Measurements from ENCODE around the gene RAD51C. TPM values are rescaled to one million over a fixed set of nuclear protein-coding genes. Genes with fewer than 3 reads are reported as not detected.
"Not testable (repeated sequence)": the region's sequence is repeated elsewhere in the genome, so short reads cannot be mapped to it uniquely, and the experiment has no call there.

The RAD51C gene
- total RNA-seq, 2 experiments from 2014 or later, result 85.4 to 87.2 TPM

GRCh38 chr17:58665946-58666857 lies 26.2 kb upstream of the RAD51C start:
- Mint-ChIP-seq H3K4me1 (peaks cover 9% of the 10 kb centered on the region), H3K36me3 (ENCODE audit: low read depth) (no peaks in the 10 kb centered on the region), H3K27ac (no peak overlapping the region), H3K4me3 (peak overlapping the region; percentile 36), H3K9me3 (ENCODE audit: low read depth) (no peaks in the 10 kb centered on the region), H3K27me3 (peaks cover 2% of the 10 kb centered on the region)
- DNase-seq, result no peak
- ATAC-seq, result peak; percentile 9
- ChIA-PET CTCF (no interaction called here), POLR2A (interaction anchor here (1.0 to 2.9 kb wide), 2 partner anchors 8 to 35 kb away, joined by 5 to 10 read pairs; no protein-coding TSS in a partner anchor)
- intact Hi-C loops (cut with DNase I, micrococcal nuclease), result no loop called here

- Mint-ChIP-seq H3K4me1 (peaks cover 9% of the 10 kb centered on the region), H3K36me3 (ENCODE audit: low read depth) (no peaks in the 10 kb centered on the region), H3K27me3 (peaks cover 2% of the 10 kb centered on the region), H3K27ac (no peak overlapping the region), H3K4me3 (peak overlapping the region; percentile 36), H3K9me3 (ENCODE audit: low read depth) (no peaks in the 10 kb centered on the region)
- ChIA-PET CTCF (interaction anchor here (0.7 kb wide), 1 partner anchor 322 kb away, joined by 3 read pairs; no protein-coding TSS in a partner anchor), POLR2A (interaction anchor here (1.0 to 2.9 kb wide), 2 partner anchors 9 to 35 kb away, joined by 5 to 10 read pairs; no protein-coding TSS in a partner anchor)
- peak; percentile 70 for DNase-seq
- intact Hi-C loops (cut with DNase I, micrococcal nuclease), result no loop called here
- peak; percentile 61 for ATAC-seq
Observed at GRCh38 chr17:58666858-58667267, 25.5 kb upstream of the RAD51C start.

GRCh38 chr17:58667934-58668597 lies 24.3 kb upstream of the RAD51C start:
- no peaks in the 10 kb centered on the region for H3K36me3 Mint-ChIP-seq (ENCODE audit: low read depth)
- intact Hi-C loops (cut with DNase I, micrococcal nuclease), result no loop called here
- ChIA-PET CTCF (no interaction called here), POLR2A (interaction anchor here (0.6 kb wide), 1 partner anchor 655 kb away, joined by 4 read pairs; no protein-coding TSS in a partner anchor)
- H3K9me3 Mint-ChIP-seq (ENCODE audit: low read depth), result no peaks in the 10 kb centered on the region
- H3K27ac Mint-ChIP-seq, result no peak overlapping the region
- no peak for ATAC-seq
- peaks cover 2% of the 10 kb centered on the region for H3K27me3 Mint-ChIP-seq
- no peak for DNase-seq
- H3K4me3 Mint-ChIP-seq, result no peak overlapping the region
- peaks cover 9% of the 10 kb centered on the region for H3K4me1 Mint-ChIP-seq

- Mint-ChIP-seq H3K4me3 (no peak overlapping the region), H3K36me3 (ENCODE audit: low read depth) (no peaks in the 10 kb centered on the region), H3K9me3 (ENCODE audit: low read depth) (no peaks in the 10 kb centered on the region), H3K27ac (no peak overlapping the region), H3K4me1 (peaks cover 9% of the 10 kb centered on the region), H3K27me3 (peaks cover 2% of the 10 kb centered on the region)
- ATAC-seq (no peak), DNase-seq (no peak)
- POLR2A ChIA-PET, result no interaction called here
- CTCF ChIA-PET, result no interaction called here
- intact Hi-C loops (cut with DNase I, micrococcal nuclease), result no loop called here
Observed at GRCh38 chr17:58668598-58668935, 23.8 kb upstream of the RAD51C start.

GRCh38 chr17:58669853-58670252 lies 22.5 kb upstream of the RAD51C start:
- Mint-ChIP-seq H3K4me3 (no peak overlapping the region), H3K4me1 (peaks cover 9% of the 10 kb centered on the region), H3K9me3 (ENCODE audit: low read depth) (no peaks in the 10 kb centered on the region), H3K27me3 (peaks cover 2% of the 10 kb centered on the region), H3K27ac (no peak overlapping the region), H3K36me3 (ENCODE audit: low read depth) (no peaks in the 10 kb centered on the region)
- CTCF ChIA-PET, result interaction anchor here (0.5 kb wide), 1 partner anchor 954 kb away, joined by 3 read pairs; no protein-coding TSS in a partner anchor
- intact Hi-C loops (cut with DNase I, micrococcal nuclease), result no loop called here
- POLR2A ChIA-PET, result interaction anchor here (0.5 to 0.6 kb wide), 2 partner anchors 118 to 320 kb away, joined by 4 read pairs; no protein-coding TSS in a partner anchor
- no peak for ATAC-seq
- DNase-seq, result no peak

- Mint-ChIP-seq H3K4me3 (no peak overlapping the region), H3K36me3 (ENCODE audit: low read depth) (no peaks in the 10 kb centered on the region), H3K9me3 (ENCODE audit: low read depth) (no peaks in the 10 kb centered on the region), H3K4me1 (peaks cover 2% of the 10 kb centered on the region), H3K27ac (no peak overlapping the region), H3K27me3 (no peaks in the 10 kb centered on the region)
- intact Hi-C loops (cut with DNase I, micrococcal nuclease), result no loop called here
- DNase-seq (no peak), ATAC-seq (no peak)
- ChIA-PET CTCF (no interaction called here), POLR2A (interaction anchor here (1.0 kb wide), 1 partner anchor 14 kb away, joined by 5 read pairs; no protein-coding TSS in a partner anchor)
Observed at GRCh38 chr17:58671969-58672368, 20.4 kb upstream of the RAD51C start.

- intact Hi-C loops (cut with DNase I, micrococcal nuclease), result no loop called here
- CTCF ChIA-PET, result no interaction called here
- POLR2A ChIA-PET, result interaction anchor here (0.6 kb wide), 1 partner anchor 19 kb away, joined by 3 read pairs; no protein-coding TSS in a partner anchor
Observed at GRCh38 chr17:58677194-58677880, 15.1 kb upstream of the RAD51C start.

GRCh38 chr17:58678287-58678686 lies 14.1 kb upstream of the RAD51C start:
- H3K27me3 Mint-ChIP-seq, CTCF ChIA-PET: not testable (repeated sequence)

More at GRCh38 chr17:58677194-58677880, 15.1 kb upstream of the RAD51C start:
- Mint-ChIP-seq H3K4me1 (no peaks in the 10 kb centered on the region), H3K27ac (no peak overlapping the region), H3K9me3 (ENCODE audit: low read depth) (no peaks in the 10 kb centered on the region), H3K36me3 (ENCODE audit: low read depth) (no peaks in the 10 kb centered on the region), H3K4me3 (no peak overlapping the region), H3K27me3 (peaks cover 4% of the 10 kb centered on the region)
- DNase-seq (no peak), ATAC-seq (no peak)

GRCh38 chr17:58679263-58680037 lies 13.0 kb upstream of the RAD51C start:
- ATAC-seq, result peak; percentile 33
- ChIA-PET CTCF (no interaction called here), POLR2A (interaction anchor here (0.9 to 1.0 kb wide), 2 partner anchors 21 to 49 kb away, joined by 4 to 6 read pairs; no protein-coding TSS in a partner anchor)
- intact Hi-C loops (cut with DNase I, micrococcal nuclease), result no loop called here
- Mint-ChIP-seq H3K4me1 (no peaks in the 10 kb centered on the region), H3K4me3 (no peak overlapping the region), H3K27me3 (peaks cover 4% of the 10 kb centered on the region), H3K9me3 (ENCODE audit: low read depth) (no peaks in the 10 kb centered on the region), H3K27ac (no peak overlapping the region), H3K36me3 (ENCODE audit: low read depth) (no peaks in the 10 kb centered on the region)
- no peak for DNase-seq

More at GRCh38 chr17:58678287-58678686, 14.1 kb upstream of the RAD51C start:
- H3K36me3 Mint-ChIP-seq (ENCODE audit: low read depth); H3K9me3 Mint-ChIP-seq (ENCODE audit: low read depth); DNase-seq; H3K4me3 Mint-ChIP-seq; ATAC-seq; H3K4me1 Mint-ChIP-seq; H3K27ac Mint-ChIP-seq; intact Hi-C loops (cut with DNase I, micrococcal nuclease): not testable (repeated sequence)
- POLR2A ChIA-PET, result interaction anchor here (1.0 kb wide), 1 partner anchor 47 kb away, joined by 6 read pairs; no protein-coding TSS in a partner anchor

- H3K4me1 Mint-ChIP-seq, result no peaks in the 10 kb centered on the region
- ATAC-seq (no peak), DNase-seq (no peak)
- no peaks in the 10 kb centered on the region for H3K9me3 Mint-ChIP-seq (ENCODE audit: low read depth)
- CTCF ChIA-PET, result no interaction called here
- H3K27me3 Mint-ChIP-seq, result peaks cover 4% of the 10 kb centered on the region
- POLR2A ChIA-PET, result no interaction called here
- no peaks in the 10 kb centered on the region for H3K36me3 Mint-ChIP-seq (ENCODE audit: low read depth)
- intact Hi-C loops (cut with DNase I, micrococcal nuclease), result no loop called here
- no peak overlapping the region for H3K4me3 Mint-ChIP-seq
- no peak overlapping the region for H3K27ac Mint-ChIP-seq
Observed at GRCh38 chr17:58680038-58680369, 12.4 kb upstream of the RAD51C start.

- DNase-seq, result no peak
- no peaks in the 10 kb centered on the region for H3K36me3 Mint-ChIP-seq (ENCODE audit: low read depth)
- H3K9me3 Mint-ChIP-seq (ENCODE audit: low read depth), result no peaks in the 10 kb centered on the region
- H3K4me1 Mint-ChIP-seq, result no peaks in the 10 kb centered on the region
- no peaks in the 10 kb centered on the region for H3K27me3 Mint-ChIP-seq
- intact Hi-C loops (cut with DNase I, micrococcal nuclease), result no loop called here
- CTCF ChIA-PET, result no interaction called here
- no peak overlapping the region for H3K27ac Mint-ChIP-seq
- POLR2A ChIA-PET, result interaction anchor here (1.0 kb wide), 1 partner anchor 53 kb away, joined by 3 read pairs; no protein-coding TSS in a partner anchor
- no peak for ATAC-seq
- H3K4me3 Mint-ChIP-seq, result no peak overlapping the region
Observed at GRCh38 chr17:58684003-58684402, 8.4 kb upstream of the RAD51C start.
